IPS DF 19.7 (cell line): ENCODE results near the gene DDX3Y.
A peak's percentile ranks its signal among the peaks of the same experiment; 100 is the strongest.

Experiments used
- DNase-seq: peaks from one replicate; pipeline ENCODE4 v3.0.0-alpha.2; 2013; ENCODE audit warnings: low read depth, low spot score

DDX3Y gene

DNA sequence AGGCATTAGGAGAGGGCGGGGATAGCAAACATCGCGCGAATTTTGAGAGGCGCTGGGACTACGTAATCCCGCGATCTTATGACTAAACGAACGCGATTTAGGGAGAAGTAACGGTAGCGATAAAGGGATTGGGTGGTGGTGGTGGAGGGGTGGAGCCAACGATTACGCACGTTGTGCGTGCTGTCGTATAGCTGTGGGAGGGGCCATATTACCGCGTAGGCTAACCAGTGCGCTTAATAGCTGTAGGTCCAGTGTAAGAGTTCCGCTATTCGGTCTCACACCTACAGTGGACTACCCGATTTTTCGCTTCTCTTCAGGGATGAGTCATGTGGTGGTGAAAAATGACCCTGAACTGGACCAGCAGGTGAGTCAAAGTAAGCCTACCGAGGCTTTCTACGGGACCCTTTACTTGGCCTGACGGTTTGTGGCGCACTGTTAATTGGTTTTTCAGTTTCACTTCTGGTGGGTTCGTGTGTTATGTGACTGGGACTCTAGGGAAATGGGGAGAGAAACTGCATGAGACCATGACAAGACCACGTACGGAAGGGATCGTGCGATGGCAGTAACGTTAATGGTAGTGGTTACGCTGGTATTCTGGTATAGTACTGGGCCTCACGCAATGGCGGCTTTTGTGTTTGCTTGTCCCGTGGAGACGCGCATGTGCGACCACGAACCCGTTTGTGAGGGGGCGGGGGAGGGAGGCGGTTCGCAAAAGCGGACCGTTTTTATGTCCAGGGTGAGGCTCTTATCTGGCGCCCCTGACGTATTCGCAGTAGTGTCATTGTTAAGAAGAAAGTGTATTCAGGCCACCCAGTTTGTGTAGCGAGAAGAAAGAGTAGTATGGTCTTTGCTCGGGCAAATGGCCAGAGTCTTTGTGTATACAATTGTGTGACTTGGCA lies at the start of gene DDX3Y:
DDX3Y (plus strand) TSS at position 251 of the 899 bp plus-strand sequence; CDS start at position 320, 69 bp downstream.
- DNase-seq: peak; percentile 65

DNA sequence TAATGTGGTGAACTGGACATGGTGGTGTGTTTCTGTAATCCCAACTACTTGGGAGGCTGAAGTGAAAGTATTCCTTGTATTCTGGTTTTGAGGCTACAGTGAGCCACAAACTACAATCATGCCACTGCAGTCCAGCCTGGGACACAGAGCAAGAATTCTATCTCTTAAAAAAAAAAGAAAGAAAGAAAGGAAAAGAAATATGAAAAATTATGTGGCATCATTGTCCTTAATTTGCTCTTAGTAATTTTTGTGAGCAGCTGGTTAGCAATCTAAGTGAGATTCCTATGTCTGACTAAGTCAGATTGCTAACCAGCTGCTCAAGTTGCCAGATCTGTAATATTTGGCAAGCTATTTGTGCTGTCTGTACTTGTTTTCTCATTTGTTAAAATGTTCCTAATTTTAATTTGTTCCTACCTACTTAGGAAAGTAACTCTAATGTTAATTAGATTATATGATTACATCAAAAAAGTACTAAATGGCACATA lies 48.8 kb upstream of the DDX3Y start:
- no peak for DNase-seq

DNA sequence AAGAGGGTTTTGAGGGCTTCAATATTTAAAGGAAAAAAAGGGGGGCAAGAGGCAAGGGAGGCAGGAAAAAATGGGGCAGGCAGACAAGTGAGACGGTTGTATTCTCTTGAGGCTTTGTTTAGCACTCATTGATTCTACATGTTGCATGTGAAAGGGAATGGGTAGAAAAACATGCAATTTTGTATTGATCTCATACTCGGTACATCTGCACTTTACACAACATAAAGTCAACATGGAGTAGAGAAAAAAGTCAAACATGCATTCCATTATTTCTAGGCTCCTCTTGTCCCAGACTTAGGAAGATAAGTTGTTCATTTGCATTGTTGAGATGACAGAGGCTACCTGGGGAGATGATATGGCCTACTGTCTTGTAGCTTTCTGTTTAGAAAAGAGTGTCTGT lies 36.7 kb upstream of the DDX3Y start:
- DNase-seq: no peak

DNA sequence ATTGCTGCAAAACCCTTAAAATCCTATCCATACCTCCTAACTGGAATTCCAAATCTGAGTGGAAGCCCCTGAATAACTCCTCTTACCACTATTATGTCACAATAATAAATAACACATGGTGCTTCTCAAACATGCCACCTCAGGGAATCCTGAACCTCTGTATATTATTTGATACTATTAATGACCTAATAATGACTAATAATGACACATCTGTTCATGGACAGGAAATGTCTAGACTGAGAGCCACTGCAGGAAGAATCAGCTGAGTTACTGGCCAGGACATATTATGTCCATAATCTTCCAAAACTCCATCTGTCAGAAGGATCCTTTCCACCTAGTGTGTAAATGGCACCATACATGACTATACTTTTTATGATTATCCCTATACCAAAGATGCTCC lies 7.7 kb upstream of the DDX3Y start:
- DNase-seq: no peak

DNA sequence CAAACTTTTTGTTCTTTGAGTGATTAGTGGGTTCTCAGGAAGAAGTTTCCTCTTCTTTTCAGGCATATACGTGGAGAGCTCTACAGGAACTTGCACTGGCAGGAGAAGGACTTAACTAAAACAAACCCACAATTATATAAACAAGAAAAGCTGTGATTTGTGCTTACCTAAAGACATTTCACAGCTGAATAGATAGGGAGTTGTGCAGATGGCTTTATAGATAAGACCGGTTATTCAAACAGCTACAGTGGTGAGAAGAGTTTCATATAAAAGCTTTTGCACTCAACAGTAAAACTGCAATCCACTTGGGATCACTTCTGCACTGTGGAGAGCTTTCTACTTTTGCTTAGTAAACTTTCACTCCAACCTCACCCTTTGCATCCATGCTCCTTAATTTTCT lies 6.1 kb upstream of the DDX3Y start:
- DNase-seq: no peak

DNA sequence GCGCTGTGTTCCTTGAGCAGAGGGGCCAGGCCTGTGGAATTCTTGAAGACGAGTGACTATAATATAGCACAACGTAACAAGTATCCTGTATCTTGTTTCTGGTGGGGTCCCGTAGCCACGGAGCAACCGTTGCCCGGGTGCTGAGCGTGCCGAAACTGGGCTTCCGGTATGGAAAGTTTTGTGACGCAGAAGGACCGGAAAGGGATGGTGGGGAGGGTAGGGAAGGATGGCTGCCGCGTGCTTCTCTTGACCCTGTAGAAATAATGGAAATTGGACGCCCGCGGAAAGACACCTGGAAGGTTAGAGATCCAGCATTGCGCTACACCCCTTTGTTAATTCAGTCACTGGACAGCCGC lies 827 bp downstream of the DDX3Y start:
- no peak for DNase-seq

DNA sequence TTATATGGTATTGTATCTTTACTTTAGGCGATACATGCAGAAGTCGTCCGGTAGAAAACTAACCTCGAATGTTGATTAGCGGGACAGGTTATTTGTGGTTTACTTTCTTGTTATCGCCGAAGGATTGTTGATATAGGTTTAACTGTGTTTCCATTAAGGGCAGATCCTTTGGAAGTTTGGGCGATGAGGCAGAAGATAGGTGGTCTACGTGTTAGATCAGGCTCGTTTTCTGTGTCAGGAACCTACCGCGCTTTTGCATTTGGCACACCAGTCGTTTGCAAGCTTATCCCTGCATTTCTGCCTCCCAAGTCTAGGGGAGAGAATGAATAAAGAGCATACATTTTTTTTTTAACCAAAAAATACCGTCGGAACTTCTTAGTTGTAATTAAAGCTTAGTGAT lies 1.2 kb downstream of the DDX3Y start:
- no peak for DNase-seq

DNA sequence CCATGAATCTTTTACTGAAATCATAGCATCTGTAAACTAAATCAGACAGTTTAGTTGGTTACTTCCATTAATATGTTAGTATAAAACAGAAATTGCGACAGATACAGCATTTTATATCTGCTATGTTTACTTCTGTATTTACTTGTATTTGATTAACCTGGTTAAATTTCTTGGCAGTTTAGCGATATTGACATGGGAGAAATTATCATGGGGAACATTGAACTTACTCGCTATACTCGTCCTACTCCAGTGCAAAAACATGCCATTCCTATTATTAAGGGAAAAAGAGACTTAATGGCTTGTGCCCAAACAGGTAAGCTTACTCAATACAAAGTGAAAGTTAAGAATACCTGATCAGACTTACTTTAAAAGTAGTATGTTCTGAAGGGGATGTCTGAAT lies 8.9 kb downstream of the DDX3Y start:
- no peak for DNase-seq

DNA sequence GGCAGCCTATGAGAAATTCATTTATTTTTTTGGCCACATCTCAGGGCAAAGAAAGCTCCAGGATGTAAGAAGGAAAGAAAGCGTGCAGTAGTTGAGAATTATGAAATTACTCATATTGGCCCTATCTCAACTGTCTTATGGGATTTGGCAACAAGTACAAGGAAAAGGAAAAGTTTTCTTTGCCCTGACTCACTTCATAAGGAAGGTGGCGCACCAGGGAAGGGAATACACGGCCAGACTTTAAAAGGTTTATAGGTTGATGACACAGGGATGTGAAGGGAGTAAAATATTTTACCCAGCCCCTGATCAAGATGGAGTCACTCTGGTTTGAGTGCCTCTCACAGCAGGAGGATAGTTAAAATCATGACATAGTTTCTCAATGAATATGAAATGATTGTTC lies 23.4 kb downstream of the DDX3Y start:
- no peak for DNase-seq

DNA sequence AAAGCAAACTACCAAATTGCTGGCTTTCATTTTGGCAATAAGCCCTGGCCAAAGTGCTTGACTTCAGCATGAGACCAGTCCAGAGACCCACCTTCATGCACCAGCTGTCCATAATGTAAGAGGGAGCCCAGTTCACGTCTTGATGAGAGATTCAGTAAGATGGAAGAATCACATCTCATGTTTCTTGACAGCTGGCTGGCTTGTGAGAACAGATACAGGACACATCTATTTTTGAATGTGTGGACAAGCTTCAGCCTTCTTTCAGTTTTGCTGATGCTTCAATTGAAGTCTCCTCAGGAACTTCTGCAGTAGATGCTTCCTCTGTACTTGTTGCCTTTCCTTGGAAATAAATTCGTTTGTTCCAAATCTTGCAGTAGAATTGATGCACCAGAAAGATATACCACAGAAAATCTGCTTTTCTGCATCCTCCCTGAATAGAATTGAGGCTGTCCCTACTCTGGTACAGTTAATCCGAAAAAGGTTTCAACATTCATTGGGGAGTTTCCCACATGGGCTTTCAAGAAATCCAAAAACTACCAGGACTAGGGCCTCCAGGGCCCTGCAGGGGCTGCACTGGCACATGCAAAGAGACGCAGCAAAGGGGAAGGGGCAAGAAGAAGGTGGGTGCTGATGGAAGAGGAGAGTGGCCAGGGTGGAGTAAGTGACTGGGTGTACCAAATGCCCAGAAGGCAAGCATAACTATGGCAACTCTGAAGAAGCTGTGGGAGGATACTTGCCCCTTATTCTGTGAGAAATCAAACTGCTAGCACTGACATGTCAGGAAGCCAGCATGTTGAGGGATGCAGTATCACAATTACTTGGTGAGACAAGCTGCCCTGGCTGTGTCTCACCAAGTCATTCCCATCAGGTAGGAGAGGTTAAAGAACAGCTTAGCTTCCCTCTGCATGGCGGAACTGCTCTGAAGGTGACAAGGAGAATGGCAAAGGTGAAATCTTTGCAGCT lies 37.3 kb downstream of the DDX3Y start:
- DNase-seq: no peak
